B cell (primary cell): ENCODE data around the gene PRDX2. TPM values are rescaled to one million over a fixed set of nuclear protein-coding genes. Genes with fewer than 3 reads are reported as not detected.
A peak's percentile ranks its signal among the peaks of the same experiment; 100 is the strongest.

ENCODE experiments used
- ATAC-seq: fragments of 200-7000 bp; cut with Tn5 transposase; one replicate; pipeline ENCODE4 v1.10.0; 2021; ENCODE audit warnings: low read depth, mild to moderate bottlenecking, moderate number of reproducible peaks, moderate library complexity
- CTCF ChIA-PET: fragments of 350-600 bp; sonication (Branson Sonifier 250); formaldehyde crosslinking; loops from one replicate; lab custom pipeline; 2021; ENCODE audit warnings: antibody characterized with exemption, inconsistent platforms; lab: Charles Lee
- POLR2A ChIA-PET: fragments of 350-600 bp; sonication (Branson Sonifier 250); formaldehyde crosslinking; loops from one replicate; lab custom pipeline; 2021; ENCODE audit warnings: antibody characterized with exemption; lab: Charles Lee
- DNase-seq: peaks from one replicate; pipeline ENCODE4 v3.0.0; 2013
- H2AFZ ChIP-seq: 2 replicates; pipeline ENCODE4 v1.6.1; 2012; ENCODE audit warnings: mild to moderate bottlenecking, low read depth, low read length; ENCODE audit not compliant: insufficient read depth, poor library complexity, severe bottlenecking
- H3K27ac ChIP-seq, 2 donors: 1 replicate in 1 of 2; 2 replicates in 1 of 2; pipeline ENCODE4 v1.5.1; 2012 to 2013; ENCODE audit warnings: low read length in 2 of 2, mild to moderate bottlenecking in 2 of 2, moderate library complexity in 1 of 2
- H3K27me3 ChIP-seq, 4 experiments: fragments of 200-600 bp in 1 of 4; sonication (generic) in 1 of 4; replicated peaks in 1 of 4; 1 replicate in 2 of 4; 2 replicates in 2 of 4; pipeline versions ENCODE4 v1.6.1 to v1.7.0; 2013 to 2016; ENCODE audit warnings: low read length in 3 of 4, mild to moderate bottlenecking in 2 of 4, mixed read lengths in 1 of 4, moderate library complexity in 1 of 4; ENCODE audit not compliant: insufficient read depth in 4 of 4, control insufficient read depth in 3 of 4; ENCODE audit errors: control extremely low read depth in 1 of 4
- H3K36me3 ChIP-seq, 2 experiments: replicated peaks in 1 of 2; 1 replicate in 1 of 2; 2 replicates in 1 of 2; pipeline versions ENCODE4 v1.6.1 to v1.7.1; 2013; ENCODE audit warnings: low read length in 1 of 2; ENCODE audit not compliant: insufficient read depth in 2 of 2, control insufficient read depth in 1 of 2; ENCODE audit errors: control extremely low read depth in 1 of 2, extremely low read depth in 1 of 2
- H3K4me1 ChIP-seq, 2 donors: fragments of 200-600 bp in 1 of 2; sonication (generic) in 1 of 2; 1 replicate in 1 of 2; 2 replicates in 1 of 2; pipeline versions ENCODE4 v1.5.1 to v1.6.1; 2013 to 2017; ENCODE audit warnings: low read length in 2 of 2; ENCODE audit not compliant: control insufficient read depth in 2 of 2, insufficient read depth in 2 of 2
- H3K4me2 ChIP-seq: replicated peaks from 2 replicates; pipeline ENCODE3; 2012; ENCODE audit warnings: mild to moderate bottlenecking, low read depth, low read length; ENCODE audit not compliant: poor library complexity, severe bottlenecking
- H3K4me3 ChIP-seq, 5 experiments: fragments of 200-600 bp in 1 of 5; sonication (generic) in 1 of 5; 1 replicate in 3 of 5; 2 replicates in 2 of 5; pipeline versions ENCODE4 v1.5.1 to v1.7.0; 2011 to 2016; ENCODE audit warnings: low read length in 4 of 5, mild to moderate bottlenecking in 4 of 5, low read depth in 2 of 5, control low read depth in 1 of 5, moderate library complexity in 1 of 5; ENCODE audit not compliant: insufficient read depth in 1 of 5; ENCODE audit errors: control extremely low read depth in 1 of 5, extremely low read depth in 1 of 5
- H3K79me2 ChIP-seq: fragments of 200-600 bp; sonication (generic); one replicate; pipeline ENCODE4 v1.6.0; 2016; ENCODE audit warnings: low read length; ENCODE audit not compliant: control insufficient read depth, insufficient read depth
- H3K9ac ChIP-seq: fragments of 200-600 bp; sonication (generic); 2 replicates; pipeline ENCODE4 v1.6.1; 2017; ENCODE audit warnings: mild to moderate bottlenecking, low read length, moderate library complexity
- H3K9me3 ChIP-seq, 3 donors: one replicate each; pipeline versions ENCODE4 v1.6.1 to v1.7.1; 2013; ENCODE audit warnings: low read length in 2 of 3; ENCODE audit not compliant: control insufficient read depth in 2 of 3, insufficient read depth in 1 of 3; ENCODE audit errors: control extremely low read depth in 1 of 3
- H4K20me1 ChIP-seq: 2 replicates; pipeline ENCODE4 v1.6.0; 2012; ENCODE audit warnings: mild to moderate bottlenecking, low read length; ENCODE audit not compliant: insufficient read depth, control insufficient read depth, poor library complexity, severe bottlenecking
- H3K27ac Mint-ChIP-seq: one replicate; pipeline ENCODE4 v1.8.0; 2021; ENCODE audit warnings: mixed read lengths
- H3K27me3 Mint-ChIP-seq: one replicate; pipeline ENCODE4 v1.8.0; 2021; ENCODE audit warnings: mixed read lengths
- H3K4me1 Mint-ChIP-seq: one replicate; pipeline ENCODE4 v1.8.0; 2021; ENCODE audit warnings: mixed read lengths
- H3K4me3 Mint-ChIP-seq: one replicate; pipeline ENCODE4 v1.8.0; 2021; ENCODE audit warnings: mixed read lengths
- H3K9me3 Mint-ChIP-seq: one replicate; pipeline ENCODE4 v1.8.0; 2022; ENCODE audit warnings: mixed read lengths; ENCODE audit not compliant: insufficient read depth
- CTCF ChIP-seq: fragments of 200-600 bp; IDR thresholded peaks from one replicate; pipeline ENCODE4 v1.8.0; 2022; ENCODE audit warnings: antibody characterized with exemption, mild to moderate bottlenecking
- EZH2 ChIP-seq: IDR thresholded peaks from 2 replicates; pipeline ENCODE4 v1.6.1; 2012; ENCODE audit warnings: borderline replicate concordance, low read depth, mild to moderate bottlenecking, moderate library complexity, low read length; ENCODE audit not compliant: insufficient read depth, poor library complexity, severe bottlenecking
- WGBS: methylation state at CpG from one replicate; pipeline ENCODE4 v1.1.5; 2013; ENCODE audit warnings: missing lambda C conversion rate; ENCODE audit not compliant: insufficient coverage; 5-methylcytosine and 5-hydroxymethylcytosine counted together
- intact Hi-C: fragments of 100-400 bp; cut with micrococcal nuclease; formaldehyde crosslinking; loops from one replicate; pipeline ENCODE4 v1.10.0; 2022
- polyA plus RNA-seq: library from polyadenylated mRNA; depleted of rRNA; stranded (reverse); fragments of >200 nt; gene quantifications from 2 replicates; pipeline ENCODE4 v1.2.3, GENCODE V29; 2012
- total RNA-seq, 2 donors: library from RNA; stranded (reverse); fragments of 120-200 nt in 1 of 2; gene quantifications; 1 replicate in 1 of 2; 2 replicates in 1 of 2; pipeline versions ENCODE4 v1.2.3 to v1.2.4, GENCODE V29; 2013 to 2022

Gene PRDX2
- total and polyA plus RNA-seq, 2 donors (not counting 1 experiment from before 2014, with no cell fraction given): 45.5 to 66.1 TPM

GRCh38 chr19:12838886-12839756 is 37.5 kb upstream of the PRDX2 start:
- peaks cover 0 to 44% (median 7%) of the 10 kb centered on the region in 3 donors for H3K9me3 ChIP-seq
- Mint-ChIP-seq H3K9me3 (no peaks in the 10 kb centered on the region), H3K4me3 (peak overlapping the region; percentile 75), H3K4me1 (peaks cover 47% of the 10 kb centered on the region), H3K27ac (no peak overlapping the region), H3K27me3 (peaks cover 66% of the 10 kb centered on the region)
- peaks cover 40 to 51% of the 10 kb centered on the region in 2 donors for H3K4me1 ChIP-seq
- H3K27ac ChIP-seq: no peak overlapping the region
- ChIA-PET CTCF (interaction anchor here (0.6 kb wide), 1 partner anchor 25 kb away, joined by 3 read pairs; no protein-coding TSS in a partner anchor), POLR2A (no interaction called here)
- H2AFZ ChIP-seq: peak overlapping the region; percentile 44
- no peaks in the 10 kb centered on the region for H3K79me2 ChIP-seq
- H3K36me3 ChIP-seq: no peaks in the 10 kb centered on the region
- peaks cover 6 to 95% (median 58%) of the 10 kb centered on the region in 4 experiments for H3K27me3 ChIP-seq
- peak overlapping the region; percentile 91 for H3K4me2 ChIP-seq
- intact Hi-C loops: loop anchor here (2.0 kb wide), 1 partner anchor 32 kb away; the partner anchor contains the start of gene RNASEH2A
- H4K20me1 ChIP-seq: no peaks in the 10 kb centered on the region
- peak; percentile 44 for DNase-seq
- TF ChIP-seq EZH2 (no peak), CTCF (no peak)
- H3K9ac ChIP-seq: peak overlapping the region; percentile 52
- WGBS: 26% methylated on average over 8 of the region's 21 CpGs
- peak overlapping the region in 1 of 5 experiments; percentile 57 for H3K4me3 ChIP-seq
- ATAC-seq: no peak
